Mesenteric fat pad (tissue), 1 donor: ENCODE measurements around the gene MGLL. TPM values are rescaled to one million over a fixed set of nuclear protein-coding genes. Genes with fewer than 3 reads are reported as not detected.

Experiments used
- DNase-seq: peaks from one replicate; pipeline ENCODE4 v3.0.0-alpha.2; 2020; ENCODE audit warnings: low spot score
- total RNA-seq: library from RNA; stranded (reverse); fragmentation: NEBNext Ultra II Directional; extraction: Animal tissue kit (Norgen Biotek cat#: 25700); gene quantifications from one replicate; pipeline ENCODE4 v1.2.1, GENCODE V29; 2021
- donor health status: DM: yes; HTN: yes; CAD: no.

Gene MGLL
- total RNA-seq, 1 donor from 2014 or later: 301 TPM

GRCh38 chr3:127775398-127776109, 46.8 kb downstream of the MGLL start:
- no peak for DNase-seq

- DNase-seq: no peak
Measured at GRCh38 chr3:127774647-127775046, 47.7 kb downstream of the MGLL start.

GRCh38 chr3:127773752-127774395, 48.4 kb downstream of the MGLL start:
- DNase-seq: no peak

GRCh38 chr3:127772827-127773751, 49.2 kb downstream of the MGLL start:
- no peak for DNase-seq

GRCh38 chr3:127772273-127772672, 50.0 kb downstream of the MGLL start:
- no peak for DNase-seq

GRCh38 chr3:127771746-127772145, 50.6 kb downstream of the MGLL start:
- no peak for DNase-seq

GRCh38 chr3:127770671-127771355, 51.5 kb downstream of the MGLL start:
- DNase-seq: no peak

GRCh38 chr3:127769284-127770081, 52.8 kb downstream of the MGLL start:
- no peak for DNase-seq

- DNase-seq: no peak
Measured at GRCh38 chr3:127768346-127769008, 53.8 kb downstream of the MGLL start.

- no peak for DNase-seq
Measured at GRCh38 chr3:127767126-127767525, 55.2 kb downstream of the MGLL start.

- no peak for DNase-seq
Measured at GRCh38 chr3:127765735-127766134, 56.6 kb downstream of the MGLL start.

- no peak for DNase-seq
Measured at GRCh38 chr3:127764841-127765362, 57.4 kb downstream of the MGLL start.

- no peak for DNase-seq
Measured at GRCh38 chr3:127764301-127764700, 58.0 kb downstream of the MGLL start.

GRCh38 chr3:127763816-127764215, 58.5 kb downstream of the MGLL start:
- DNase-seq: no peak

- no peak for DNase-seq
Measured at GRCh38 chr3:127763337-127763736, 59.0 kb downstream of the MGLL start.

GRCh38 chr3:127762787-127763105, 59.6 kb downstream of the MGLL start:
- no peak for DNase-seq

GRCh38 chr3:127762077-127762786, 60.1 kb downstream of the MGLL start:
- DNase-seq: no peak

GRCh38 chr3:127761441-127761801, 60.9 kb downstream of the MGLL start:
- no peak for DNase-seq

GRCh38 chr3:127760791-127761440, 61.4 kb downstream of the MGLL start:
- no peak for DNase-seq
